Measurements from ENCODE around the gene ROGDI. TPM values are rescaled to one million over a fixed set of nuclear protein-coding genes. Genes with fewer than 3 reads are reported as not detected.

Gene ROGDI
- polyA plus RNA-seq, 1 of the 3 experiments (the other 2 are of a cell fraction), result 33.6 TPM

DNA sequence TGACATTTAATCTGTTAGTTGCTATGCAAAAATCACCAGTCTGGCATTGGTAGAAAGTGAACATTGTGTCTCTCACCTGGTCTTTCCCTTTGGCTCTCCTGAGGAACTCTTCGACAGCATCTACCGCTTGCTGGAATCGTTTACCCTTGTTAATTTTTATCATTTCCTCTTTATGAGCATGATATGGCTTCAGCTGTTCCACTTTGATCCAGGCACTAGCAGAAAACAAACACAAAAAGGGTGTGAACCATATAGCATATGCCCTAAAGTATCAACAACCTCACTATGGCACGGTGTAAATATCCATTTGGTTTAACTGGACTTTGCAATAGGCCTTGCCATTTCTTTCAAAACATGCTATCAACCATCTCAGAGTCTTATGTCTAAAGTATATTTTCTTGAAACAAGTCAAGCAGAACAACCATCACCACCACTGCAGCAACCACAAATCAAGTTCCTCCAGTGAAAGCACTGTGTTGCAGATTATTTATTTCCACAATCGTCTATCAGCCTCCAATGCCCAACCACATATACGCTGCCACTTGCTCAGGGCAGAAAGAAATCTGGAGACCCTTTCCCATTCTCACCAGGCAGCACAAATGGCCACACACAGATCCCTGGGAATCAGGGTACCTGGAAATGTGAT is 30.4 kb upstream of the ROGDI start:
- Histone ChIP-seq H3K36me3 (replicated peaks in 1 of 2; ENCODE audit: control insufficient read depth in 1 of 2, insufficient read depth in 2 of 2, low read length in 1 of 2) (peaks cover 31 to 57% of the 10 kb centered on the region in 2 experiments), H3K9me2 (no peaks in the 10 kb centered on the region), H3K27me3 (ENCODE audit: insufficient read depth) (no peaks in the 10 kb centered on the region), H4K20me1 (ENCODE audit: insufficient read depth) (0 out of 2 replicates have a peak, but pooled peaks cover 7% of the 10 kb centered on the region), H3K4me1 (ENCODE audit: control insufficient read depth in 1 of 2, insufficient read depth in 2 of 2, low read depth in 1 of 2, low read length in 1 of 2) (peaks cover 0 to 2% of the 10 kb centered on the region in 2 experiments; a peak in 1 of 4 replicates), H2AFZ (ENCODE audit: low read depth) (no peak overlapping the region), H3K9ac (no peak overlapping the region), H3K79me2 (ENCODE audit: insufficient read depth) (peaks cover 28% of the 10 kb centered on the region), H3F3A (replicated peaks; ENCODE audit: insufficient read depth) (peaks cover 4% of the 10 kb centered on the region), H3K27ac (ENCODE audit: low read depth in 2 of 2, low read length in 1 of 2) (no peak overlapping the region), H3K4me3 (ENCODE audit: low read depth in 2 of 2, low read length in 1 of 2) (no peak overlapping the region), H3K9me3 (no peaks in the 10 kb centered on the region), H3K4me2 (no peak overlapping the region)
- ChIA-PET CTCF (interaction anchor here (1.4 kb wide), 1 partner anchor 123 kb away, joined by 4 read pairs; no protein-coding TSS in a partner anchor), POLR2A (no interaction called here)
- no peak for DNase-seq
- TF ChIP-seq ZBTB33 (IDR thresholded peaks at IDR 0.05; ENCODE audit: borderline replicate concordance, low read depth), result no peak
- no peak for TF ChIP-seq EZH2phosphoT487 (IDR thresholded peaks at IDR 0.05; ENCODE audit: borderline replicate concordance, low read depth)
- TF ChIP-seq, protein P1, sequence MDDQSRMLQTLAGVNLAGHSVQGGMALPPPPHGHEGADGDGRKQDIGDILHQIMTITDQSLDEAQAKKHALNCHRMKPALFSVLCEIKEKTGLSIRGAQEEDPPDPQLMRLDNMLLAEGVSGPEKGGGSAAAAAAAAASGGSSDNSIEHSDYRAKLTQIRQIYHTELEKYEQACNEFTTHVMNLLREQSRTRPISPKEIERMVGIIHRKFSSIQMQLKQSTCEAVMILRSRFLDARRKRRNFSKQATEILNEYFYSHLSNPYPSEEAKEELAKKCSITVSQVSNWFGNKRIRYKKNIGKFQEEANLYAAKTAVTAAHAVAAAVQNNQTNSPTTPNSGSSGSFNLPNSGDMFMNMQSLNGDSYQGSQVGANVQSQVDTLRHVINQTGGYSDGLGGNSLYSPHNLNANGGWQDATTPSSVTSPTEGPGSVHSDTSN (IDR thresholded peaks at IDR 0.05), result no peak
- TF ChIP-seq, protein P2, sequence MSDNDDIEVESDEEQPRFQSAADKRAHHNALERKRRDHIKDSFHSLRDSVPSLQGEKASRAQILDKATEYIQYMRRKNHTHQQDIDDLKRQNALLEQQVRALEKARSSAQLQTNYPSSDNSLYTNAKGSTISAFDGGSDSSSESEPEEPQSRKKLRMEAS (IDR thresholded peaks at IDR 0.05; ENCODE audit: low read depth), result no peak
- TF ChIP-seq MEF2A (IDR thresholded peaks at IDR 0.05; ENCODE audit: borderline replicate concordance, low read depth), result no peak
- no peak for TF ChIP-seq NFIC (IDR thresholded peaks at IDR 0.05; ENCODE audit: borderline replicate concordance)
- TF ChIP-seq CTCF (IDR thresholded peaks at IDR 0.05), result no peak
- TF ChIP-seq FOSL2 (IDR thresholded peaks at IDR 0.05; ENCODE audit: borderline replicate concordance, low read depth), result no peak
- TF ChIP-seq RCOR1 (IDR thresholded peaks at IDR 0.05; ENCODE audit: low read length), result no peak
- TF ChIP-seq GABPA (IDR thresholded peaks at IDR 0.05; ENCODE audit: low read depth), result no peak
- TF ChIP-seq RXRA (IDR thresholded peaks at IDR 0.05; ENCODE audit: borderline replicate concordance, low read depth), result no peak
- TF ChIP-seq RFX5 (IDR thresholded peaks at IDR 0.05; ENCODE audit: low read length), result no peak
- TF ChIP-seq SMC3 (IDR thresholded peaks at IDR 0.05; ENCODE audit: low read depth, low read length), result no peak
- no peak for TF ChIP-seq TCF12 (IDR thresholded peaks at IDR 0.05)
- WGBS (ENCODE audit: low lambda C conversion rate), result 90% methylated on average over 6 of the region's 6 CpGs
